MM.1S (cell line): Measurements from ENCODE around the gene SUZ12.

Source experiments
- DNase-seq: peaks from one replicate; pipeline ENCODE4 v3.0.0-alpha.2; 2015
- H2AFZ ChIP-seq: fragments of 300-600 bp; sonication (generic); 2 replicates; pipeline ENCODE4 v1.6.0; 2016; ENCODE audit warnings: antibody characterized with exemption, low read length
- H3F3A ChIP-seq: fragments of 300-600 bp; sonication (generic); 2 replicates; pipeline ENCODE4 v1.6.1; 2016; ENCODE audit warnings: mild to moderate bottlenecking, antibody characterized with exemption, low read length, moderate library complexity, mixed read lengths; ENCODE audit not compliant: insufficient read depth
- H3K27ac ChIP-seq: fragments of 300-600 bp; sonication (generic); 2 replicates; pipeline ENCODE4 v1.5.1; 2016; ENCODE audit warnings: mild to moderate bottlenecking, low read length
- H3K27me3 ChIP-seq: fragments of 300-600 bp; sonication (generic); replicated peaks from 2 replicates; pipeline ENCODE4 v1.6.0; 2016; ENCODE audit warnings: low read length; ENCODE audit not compliant: insufficient read depth
- H3K36me3 ChIP-seq: fragments of 300-600 bp; sonication (generic); replicated peaks from 2 replicates; pipeline ENCODE4 v1.6.1; 2016; ENCODE audit warnings: mild to moderate bottlenecking, low read length, mixed read lengths; ENCODE audit not compliant: insufficient read depth
- H3K4me1 ChIP-seq: fragments of 300-600 bp; sonication (generic); 2 replicates; pipeline ENCODE4 v1.6.1; 2016; ENCODE audit warnings: low read length, mixed read lengths
- H3K4me2 ChIP-seq: fragments of 300-600 bp; sonication (generic); 2 replicates; pipeline ENCODE4 v1.6.0; 2016; ENCODE audit warnings: low read depth, low read length
- H3K4me3 ChIP-seq: fragments of 300-600 bp; sonication (generic); 2 replicates; pipeline ENCODE4 v1.5.1; 2016; ENCODE audit warnings: low read length, mixed read lengths
- H3K79me2 ChIP-seq: fragments of 300-600 bp; sonication (generic); 2 replicates; pipeline ENCODE4 v1.6.1; 2016; ENCODE audit warnings: mixed run types, low read length, mixed read lengths
- H3K9ac ChIP-seq: fragments of 300-600 bp; sonication (generic); 2 replicates; pipeline ENCODE4 v1.6.1; 2016; ENCODE audit warnings: low read length, mixed read lengths
- H3K9me2 ChIP-seq: fragments of 300-600 bp; sonication (generic); replicated peaks from 2 replicates; pipeline ENCODE4 v1.6.1; 2016; ENCODE audit warnings: mild to moderate bottlenecking, low read length, mixed read lengths; ENCODE audit not compliant: insufficient read depth
- H3K9me3 ChIP-seq: fragments of 300-600 bp; sonication (generic); replicated peaks from 2 replicates; pipeline ENCODE4 v1.6.1; 2016; ENCODE audit warnings: mild to moderate bottlenecking, low read length, mixed read lengths; ENCODE audit not compliant: insufficient read depth
- H4K20me1 ChIP-seq: fragments of 300-600 bp; sonication (generic); 2 replicates; pipeline ENCODE4 v1.6.1; 2016; ENCODE audit warnings: mild to moderate bottlenecking, low read length, moderate library complexity, mixed read lengths; ENCODE audit not compliant: insufficient read depth
- CTCF ChIP-seq: fragments of 300-600 bp; sonication (generic); IDR thresholded peaks from 2 replicates; pipeline ENCODE4 v1.5.1; 2016; ENCODE audit warnings: antibody characterized with exemption, low read length, mixed read lengths
- EZH2 ChIP-seq: fragments of 300-600 bp; sonication (generic); optimal IDR thresholded peaks from 2 replicates; pipeline ENCODE3; 2017; ENCODE audit warnings: low read depth, mild to moderate bottlenecking, antibody characterized with exemption, low read length, mixed read lengths
- EZH2phosphoT487 ChIP-seq: fragments of 300-600 bp; sonication (generic); IDR thresholded peaks from 2 replicates; pipeline ENCODE4 v1.6.1; 2018; ENCODE audit warnings: antibody characterized with exemption, low read length

SUZ12 gene

GRCh38 chr17:31918701-31919128, 18.1 kb upstream of the SUZ12 start:
- no peak overlapping the region for H3K9ac ChIP-seq
- H3K9me3 ChIP-seq, result no peaks in the 10 kb centered on the region
- TF ChIP-seq EZH2, result no peak
- TF ChIP-seq CTCF, result no peak
- TF ChIP-seq EZH2phosphoT487, result no peak
- H3K9me2 ChIP-seq, result no peaks in the 10 kb centered on the region
- no peak overlapping the region for H2AFZ ChIP-seq
- DNase-seq, result no peak
- H3K4me2 ChIP-seq, result no peak overlapping the region
- no peak overlapping the region for H3K4me3 ChIP-seq
- H3K36me3 ChIP-seq, result no peaks in the 10 kb centered on the region
- H4K20me1 ChIP-seq, result no peaks in the 10 kb centered on the region
- H3K27me3 ChIP-seq, result no peaks in the 10 kb centered on the region
- no peaks in the 10 kb centered on the region for H3F3A ChIP-seq
- no peak overlapping the region for H3K27ac ChIP-seq
- H3K4me1 ChIP-seq, result no peaks in the 10 kb centered on the region
- H3K79me2 ChIP-seq, result no peaks in the 10 kb centered on the region

- Histone ChIP-seq H3K27ac (no peak overlapping the region), H3F3A (no peaks in the 10 kb centered on the region), H3K4me3 (no peak overlapping the region), H3K9me3 (no peaks in the 10 kb centered on the region), H3K36me3 (no peaks in the 10 kb centered on the region), H3K4me1 (no peaks in the 10 kb centered on the region), H3K4me2 (no peak overlapping the region), H3K27me3 (no peaks in the 10 kb centered on the region), H3K9me2 (no peaks in the 10 kb centered on the region), H4K20me1 (no peaks in the 10 kb centered on the region), H2AFZ (no peak overlapping the region), H3K79me2 (no peaks in the 10 kb centered on the region), H3K9ac (no peak overlapping the region)
- TF ChIP-seq CTCF (no peak), EZH2phosphoT487 (no peak), EZH2 (no peak)
- DNase-seq, result no peak
These were observed 16.8 kb upstream of the SUZ12 start for GRCh38 chr17:31919802-31920525.

DNA sequence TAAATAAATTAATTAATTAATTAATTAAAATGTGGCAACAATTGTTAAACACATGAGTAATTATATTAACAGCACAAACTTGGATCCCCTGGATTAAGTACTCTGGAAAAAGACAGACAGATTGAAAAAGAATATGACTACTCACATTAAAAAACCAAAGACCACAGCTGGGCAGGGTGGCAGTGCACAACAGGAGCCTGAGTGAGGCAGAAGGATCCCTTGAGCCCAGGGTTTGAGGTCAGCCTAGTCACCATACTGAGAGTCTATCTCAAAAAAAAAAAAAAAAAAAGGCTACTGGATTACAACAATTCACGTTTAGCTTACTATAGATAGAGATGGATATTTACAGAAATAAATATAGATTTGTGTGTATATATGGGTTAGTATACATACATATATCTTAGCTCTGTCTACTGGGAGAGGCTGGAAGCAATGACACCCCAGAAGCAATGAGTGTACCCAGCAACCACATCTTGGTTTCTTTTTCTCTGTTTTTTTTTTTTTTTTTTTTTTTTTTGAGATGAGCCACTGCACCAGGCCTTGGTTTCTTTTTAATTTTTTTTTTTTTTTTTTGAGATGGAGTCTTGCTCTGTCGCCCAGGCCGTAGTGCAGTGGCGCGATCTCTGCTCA, 10.6 kb upstream of the SUZ12 start:
- no peaks in the 10 kb centered on the region for H3K36me3 ChIP-seq
- H3K4me3 ChIP-seq, result no peak overlapping the region
- H2AFZ ChIP-seq, result no peak overlapping the region
- no peaks in the 10 kb centered on the region for H3K27me3 ChIP-seq
- H3F3A ChIP-seq, result no peaks in the 10 kb centered on the region
- no peak overlapping the region for H3K4me2 ChIP-seq
- no peaks in the 10 kb centered on the region for H4K20me1 ChIP-seq
- no peak overlapping the region for H3K9ac ChIP-seq
- no peaks in the 10 kb centered on the region for H3K4me1 ChIP-seq
- no peaks in the 10 kb centered on the region for H3K9me2 ChIP-seq
- H3K79me2 ChIP-seq, result no peaks in the 10 kb centered on the region
- TF ChIP-seq EZH2 (no peak), CTCF (no peak), EZH2phosphoT487 (no peak)
- no peak for DNase-seq
- no peak overlapping the region for H3K27ac ChIP-seq
- no peaks in the 10 kb centered on the region for H3K9me3 ChIP-seq
